ENCODE data around the gene GNGT2.
"Not testable (repeated sequence)": the region's sequence is repeated elsewhere in the genome, so short reads cannot be mapped to it uniquely, and the experiment has no call there.

The GNGT2 gene

GRCh38 chr17:49183801-49184200 is 26.6 kb downstream of the GNGT2 start:
- Histone ChIP-seq H3K4me2 (ENCODE audit: low read depth, low read length, poor library complexity, severe bottlenecking) (no peak overlapping the region), H3K9me3 (ENCODE audit: insufficient read depth, low read depth, low read length) (peaks cover 10% of the 10 kb centered on the region; the same call in 1 of the 2 replicates), H3K27me3 (ENCODE audit: insufficient read depth, low read length, poor library complexity, severe bottlenecking) (no peaks in the 10 kb centered on the region), H3K79me2 (ENCODE audit: insufficient read depth, low read length) (no peaks in the 10 kb centered on the region), H3K36me3 (ENCODE audit: insufficient read depth, low read length) (no peaks in the 10 kb centered on the region), H3F3A (ENCODE audit: low read depth) (no peaks in the 10 kb centered on the region), H3K9ac (ENCODE audit: low read depth, low read length, poor library complexity, severe bottlenecking) (no peak overlapping the region), H2AFZ (ENCODE audit: low read length) (no peak overlapping the region), H3K9me2 (replicated peaks; ENCODE audit: low read depth, low read length) (no peaks in the 10 kb centered on the region), H3K4me3 (ENCODE audit: low read length, poor library complexity, severe bottlenecking) (no peak overlapping the region), H4K20me1 (ENCODE audit: insufficient read depth, low read length, poor library complexity, severe bottlenecking) (no peaks in the 10 kb centered on the region), H3K4me1 (ENCODE audit: insufficient read depth, low read length, poor library complexity, severe bottlenecking) (peaks cover 8% of the 10 kb centered on the region)
- TF ChIP-seq CTCF (conservative IDR thresholded peaks at IDR 0.05; ENCODE audit: low read length) (no peak), EZH2phosphoT487 (IDR thresholded peaks at IDR 0.05; ENCODE audit: borderline replicate concordance) (no peak)

- H3K9ac ChIP-seq (ENCODE audit: low read depth, low read length, poor library complexity, severe bottlenecking) = no peak overlapping the region
- peaks cover 10% of the 10 kb centered on the region; the same call in 1 of the 2 replicates for H3K9me3 ChIP-seq (ENCODE audit: insufficient read depth, low read depth, low read length)
- TF ChIP-seq CTCF (conservative IDR thresholded peaks at IDR 0.05; ENCODE audit: low read length) = no peak
- H3K4me2 ChIP-seq (ENCODE audit: low read depth, low read length, poor library complexity, severe bottlenecking) = no peak overlapping the region
- no peaks in the 10 kb centered on the region for H3K36me3 ChIP-seq (ENCODE audit: insufficient read depth, low read length)
- H2AFZ ChIP-seq (ENCODE audit: low read length) = no peak overlapping the region
- no peaks in the 10 kb centered on the region for H3K79me2 ChIP-seq (ENCODE audit: insufficient read depth, low read length)
- no peak overlapping the region for H3K4me3 ChIP-seq (ENCODE audit: low read length, poor library complexity, severe bottlenecking)
- no peaks in the 10 kb centered on the region for H3F3A ChIP-seq (ENCODE audit: low read depth)
- no peaks in the 10 kb centered on the region for H4K20me1 ChIP-seq (ENCODE audit: insufficient read depth, low read length, poor library complexity, severe bottlenecking)
- H3K27me3 ChIP-seq (ENCODE audit: insufficient read depth, low read length, poor library complexity, severe bottlenecking) = no peaks in the 10 kb centered on the region
- no peaks in the 10 kb centered on the region for H3K9me2 ChIP-seq (replicated peaks; ENCODE audit: low read depth, low read length)
- peaks cover 8% of the 10 kb centered on the region for H3K4me1 ChIP-seq (ENCODE audit: insufficient read depth, low read length, poor library complexity, severe bottlenecking)
These were observed 27.0 kb downstream of the GNGT2 start for GRCh38 chr17:49183341-49183740.

GRCh38 chr17:49180998-49181635 is 29.3 kb downstream of the GNGT2 start:
- no peaks in the 10 kb centered on the region for H3K79me2 ChIP-seq (ENCODE audit: insufficient read depth, low read length)
- TF ChIP-seq EZH2phosphoT487 (IDR thresholded peaks at IDR 0.05; ENCODE audit: borderline replicate concordance) = no peak

GRCh38 chr17:49180303-49180702 is 30.1 kb downstream of the GNGT2 start:
- no peak overlapping the region for H2AFZ ChIP-seq (ENCODE audit: low read length)
- H3K9me3 ChIP-seq (ENCODE audit: insufficient read depth, low read depth, low read length) = peaks cover 25% of the 10 kb centered on the region
- peaks cover 8% of the 10 kb centered on the region for H3K4me1 ChIP-seq (ENCODE audit: insufficient read depth, low read length, poor library complexity, severe bottlenecking)
- H3K4me2 ChIP-seq (ENCODE audit: low read depth, low read length, poor library complexity, severe bottlenecking) = no peak overlapping the region
- no peaks in the 10 kb centered on the region for H3K36me3 ChIP-seq (ENCODE audit: insufficient read depth, low read length)
- no peaks in the 10 kb centered on the region for H4K20me1 ChIP-seq (ENCODE audit: insufficient read depth, low read length, poor library complexity, severe bottlenecking)
- no peaks in the 10 kb centered on the region for H3F3A ChIP-seq (ENCODE audit: low read depth)
- no peak overlapping the region for H3K4me3 ChIP-seq (ENCODE audit: low read length, poor library complexity, severe bottlenecking)
- no peak overlapping the region for H3K9ac ChIP-seq (ENCODE audit: low read depth, low read length, poor library complexity, severe bottlenecking)
- no peaks in the 10 kb centered on the region for H3K9me2 ChIP-seq (replicated peaks; ENCODE audit: low read depth, low read length)
- H3K27me3 ChIP-seq (ENCODE audit: insufficient read depth, low read length, poor library complexity, severe bottlenecking) = no peaks in the 10 kb centered on the region
- TF ChIP-seq CTCF (conservative IDR thresholded peaks at IDR 0.05; ENCODE audit: low read length) (peak; percentile 99), EZH2phosphoT487 (IDR thresholded peaks at IDR 0.05; ENCODE audit: borderline replicate concordance) (no peak)
- H3K79me2 ChIP-seq (ENCODE audit: insufficient read depth, low read length) = no peaks in the 10 kb centered on the region

More at GRCh38 chr17:49180998-49181635, 29.3 kb downstream of the GNGT2 start:
- Histone ChIP-seq H3K4me2 (ENCODE audit: low read depth, low read length, poor library complexity, severe bottlenecking) (no peak overlapping the region), H3K9me3 (ENCODE audit: insufficient read depth, low read depth, low read length) (peaks cover 19% of the 10 kb centered on the region), H3K9me2 (replicated peaks; ENCODE audit: low read depth, low read length) (no peaks in the 10 kb centered on the region), H3K36me3 (ENCODE audit: insufficient read depth, low read length) (no peaks in the 10 kb centered on the region), H3K4me3 (ENCODE audit: low read length, poor library complexity, severe bottlenecking) (no peak overlapping the region), H3K27me3 (ENCODE audit: insufficient read depth, low read length, poor library complexity, severe bottlenecking) (no peaks in the 10 kb centered on the region), H3K4me1 (ENCODE audit: insufficient read depth, low read length, poor library complexity, severe bottlenecking) (peaks cover 8% of the 10 kb centered on the region), H3K9ac (ENCODE audit: low read depth, low read length, poor library complexity, severe bottlenecking) (no peak overlapping the region), H2AFZ (ENCODE audit: low read length) (peak overlapping the region; percentile 2; the same call in 1 of the 2 replicates), H4K20me1 (ENCODE audit: insufficient read depth, low read length, poor library complexity, severe bottlenecking) (no peaks in the 10 kb centered on the region), H3F3A (ENCODE audit: low read depth) (no peaks in the 10 kb centered on the region)

GRCh38 chr17:49175978-49176377 is 34.4 kb downstream of the GNGT2 start:
- H3K4me2 ChIP-seq (ENCODE audit: low read depth, low read length, poor library complexity, severe bottlenecking); H3K9me2 ChIP-seq (replicated peaks; ENCODE audit: low read depth, low read length); H3F3A ChIP-seq (ENCODE audit: low read depth); H3K79me2 ChIP-seq (ENCODE audit: insufficient read depth, low read length); H3K4me3 ChIP-seq (ENCODE audit: low read length, poor library complexity, severe bottlenecking); H4K20me1 ChIP-seq (ENCODE audit: insufficient read depth, low read length, poor library complexity, severe bottlenecking); H2AFZ ChIP-seq (ENCODE audit: low read length); H3K4me1 ChIP-seq (ENCODE audit: insufficient read depth, low read length, poor library complexity, severe bottlenecking); H3K9ac ChIP-seq (ENCODE audit: low read depth, low read length, poor library complexity, severe bottlenecking); H3K27me3 ChIP-seq (ENCODE audit: insufficient read depth, low read length, poor library complexity, severe bottlenecking); H3K36me3 ChIP-seq (ENCODE audit: insufficient read depth, low read length): not testable (repeated sequence)
- peaks cover 15% of the 10 kb centered on the region for H3K9me3 ChIP-seq (ENCODE audit: insufficient read depth, low read depth, low read length)

Measured in Loucy (cell line).